Ishikawa (cell line): Measurements from ENCODE around the gene ICOS.

Experiments
- EP300 ChIP-seq: IDR thresholded peaks from 2 replicates; pipeline ENCODE4 v1.6.1; 2012; ENCODE audit warnings: borderline replicate concordance
- NFIC ChIP-seq: IDR thresholded peaks from 2 replicates; pipeline ENCODE4 v1.6.1; 2012
- TAF1 ChIP-seq: IDR thresholded peaks from 2 replicates; pipeline ENCODE4 v1.6.1; 2012; ENCODE audit warnings: low read depth, mild to moderate bottlenecking
- YY1 ChIP-seq: IDR thresholded peaks from 2 replicates; pipeline ENCODE4 v1.6.1; 2012; ENCODE audit warnings: low read depth

DNA sequence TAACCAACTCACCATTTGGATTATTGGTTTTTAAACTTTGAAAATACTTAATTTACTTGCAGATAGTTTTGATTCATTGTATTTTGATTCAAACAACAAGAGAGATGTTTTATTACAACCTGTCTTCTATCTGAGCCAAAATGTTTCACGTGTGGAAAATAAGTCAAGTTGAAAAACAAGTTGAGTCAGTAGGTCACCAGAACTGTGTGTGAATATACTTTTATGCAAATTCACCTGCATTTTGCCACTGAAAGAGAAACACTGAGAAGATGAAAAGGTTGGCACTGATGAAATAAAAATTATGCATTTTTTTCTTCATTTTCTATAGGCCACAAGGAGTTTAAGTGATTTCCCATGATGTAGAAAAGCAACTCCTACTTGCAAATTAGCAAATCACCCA is 68.3 kb downstream of the ICOS start:
- TF ChIP-seq YY1 (no peak), EP300 (no peak), NFIC (no peak), TAF1 (no peak)
